ENCODE measurements around the gene PDE1A. TPM values are rescaled to one million over a fixed set of nuclear protein-coding genes. Genes with fewer than 3 reads are reported as not detected.

Gene PDE1A
- total and polyA plus RNA-seq, 10 of the 15 experiments (the other 5 are each of a cell fraction or from before 2014, with no cell fraction given) = 1.1 TPM; not detected in 9

DNA sequence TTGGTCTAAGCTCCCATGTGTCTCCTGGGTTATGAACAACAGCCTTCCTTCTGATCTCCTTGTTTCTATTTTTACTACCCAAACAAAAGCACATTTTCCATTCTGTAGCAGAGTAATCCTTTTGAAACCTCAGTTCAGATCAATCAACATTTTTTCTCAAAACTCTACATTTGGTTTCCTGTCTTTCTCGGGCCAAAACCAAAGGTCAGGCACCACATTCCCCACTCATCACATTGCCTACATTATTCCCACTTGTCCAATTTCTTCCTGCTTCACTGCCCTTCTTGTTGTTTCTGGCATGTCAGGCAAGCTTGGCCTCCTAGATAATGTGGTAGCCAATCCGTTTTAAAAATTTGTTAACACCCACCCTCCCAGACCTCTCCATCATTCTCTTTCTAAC lies 244.4 kb downstream of the PDE1A start (continued):
- TF ChIP-seq CUX1 (IDR thresholded peaks at IDR 0.05; ENCODE audit: insufficient replicate concordance, low read depth, low read length) = no peak
- TF ChIP-seq EED (IDR thresholded peaks at IDR 0.05; ENCODE audit: low read depth) = no peak

GRCh38 chr2:182181381-182181780 lies 245.5 kb downstream of the PDE1A start:
- RAD21 ChIA-PET (ENCODE audit: unreplicated experiment) = no interaction called here
- in situ Hi-C loops (cut with MboI) (loop anchor here (25.0 kb wide), 1 partner anchor 806 kb away; no protein-coding TSS in a partner anchor), intact Hi-C loops (cut with micrococcal nuclease; ENCODE audit: unreplicated experiment) (no loop called here)
- no peaks in the 10 kb centered on the region for H4K20me1 ChIP-seq (ENCODE audit: control insufficient read depth, insufficient read depth)
- CTCF ChIA-PET = no interaction called here
- SMC1A ChIA-PET (ENCODE audit: uncharacterized antibody, unreplicated experiment) = no interaction called here
- DNase-seq (ENCODE audit: low read depth, low spot score) (no peak), ATAC-seq (no peak), FAIRE-seq (no peak)
- no peaks in the 10 kb centered on the region for H3K36me3 ChIP-seq (ENCODE audit: control insufficient read depth in 2 of 2, insufficient read depth in 2 of 2, low read length in 1 of 2)
- H3K27me3 ChIP-seq (replicated peaks in 1 of 2; ENCODE audit: control insufficient read depth in 2 of 2, insufficient read depth in 2 of 2, low read length in 1 of 2) = no peaks in the 10 kb centered on the region
- POLR2A ChIA-PET = no interaction called here
- H3K4me1 ChIP-seq (ENCODE audit: control insufficient read depth, insufficient read depth, low read length) = no peaks in the 10 kb centered on the region
- no peak overlapping the region for H3K4me3 ChIP-seq
- H3K27ac ChIP-seq (ENCODE audit: control insufficient read depth, insufficient read depth) = no peak overlapping the region
- H3K9ac ChIP-seq (ENCODE audit: control insufficient read depth, insufficient read depth, low read length) = no peak overlapping the region
- WGBS (ENCODE audit: insufficient coverage, insufficient replicate concordance, low lambda C conversion rate, missing lambda C conversion rate) = 29% methylated on average over 3 of the region's 3 CpGs
- no peak overlapping the region for H2AFZ ChIP-seq (ENCODE audit: control insufficient read depth, low read depth, low read length)
- H3K79me2 ChIP-seq (ENCODE audit: control insufficient read depth, insufficient read depth, low read length) = no peaks in the 10 kb centered on the region
- H3K9me3 ChIP-seq (replicated peaks; ENCODE audit: control insufficient read depth, insufficient read depth, low read length) = no peaks in the 10 kb centered on the region
- no TSS peak for BruUV-seq (replicated peaks)
- H3K4me2 ChIP-seq (ENCODE audit: control insufficient read depth, insufficient read depth) = no peak overlapping the region
- no peak for TF ChIP-seq BRCA1 (IDR thresholded peaks at IDR 0.05; ENCODE audit: low read depth, low read length)
- TF ChIP-seq, protein P1, sequence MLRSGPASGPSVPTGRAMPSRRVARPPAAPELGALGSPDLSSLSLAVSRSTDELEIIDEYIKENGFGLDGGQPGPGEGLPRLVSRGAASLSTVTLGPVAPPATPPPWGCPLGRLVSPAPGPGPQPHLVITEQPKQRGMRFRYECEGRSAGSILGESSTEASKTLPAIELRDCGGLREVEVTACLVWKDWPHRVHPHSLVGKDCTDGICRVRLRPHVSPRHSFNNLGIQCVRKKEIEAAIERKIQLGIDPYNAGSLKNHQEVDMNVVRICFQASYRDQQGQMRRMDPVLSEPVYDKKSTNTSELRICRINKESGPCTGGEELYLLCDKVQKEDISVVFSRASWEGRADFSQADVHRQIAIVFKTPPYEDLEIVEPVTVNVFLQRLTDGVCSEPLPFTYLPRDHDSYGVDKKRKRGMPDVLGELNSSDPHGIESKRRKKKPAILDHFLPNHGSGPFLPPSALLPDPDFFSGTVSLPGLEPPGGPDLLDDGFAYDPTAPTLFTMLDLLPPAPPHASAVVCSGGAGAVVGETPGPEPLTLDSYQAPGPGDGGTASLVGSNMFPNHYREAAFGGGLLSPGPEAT (IDR thresholded peaks at IDR 0.05; ENCODE audit: low read depth) = no peak
- no peak for TF ChIP-seq NR2F1 (conservative IDR thresholded peaks at IDR 0.05)
- no peak for TF ChIP-seq MXI1 (IDR thresholded peaks at IDR 0.05; ENCODE audit: low read depth, low read length)
- TF ChIP-seq HDGF (IDR thresholded peaks at IDR 0.05) = no peak
- TF ChIP-seq TCF12 (IDR thresholded peaks at IDR 0.05; ENCODE audit: low read depth, low read length) = no peak
- TF ChIP-seq NR2C2 (IDR thresholded peaks at IDR 0.05; ENCODE audit: borderline replicate concordance, control insufficient read depth, insufficient read length, low read depth) = no peak
- no peak for TF ChIP-seq FOXM1 (IDR thresholded peaks at IDR 0.05; ENCODE audit: low read depth, low read length)
- TF ChIP-seq BCL3 (IDR thresholded peaks at IDR 0.05; ENCODE audit: borderline replicate concordance, insufficient read depth, low read depth, low read length, poor library complexity, severe bottlenecking) = no peak
- TF ChIP-seq MLLT1 (IDR thresholded peaks at IDR 0.05) = no peak
- no peak for TF ChIP-seq EED (IDR thresholded peaks at IDR 0.05; ENCODE audit: low read depth)
- TF ChIP-seq NFYB (IDR thresholded peaks at IDR 0.05; ENCODE audit: insufficient read depth, low read depth, low read length) = no peak

Data from GM12878 (cell line).